H7 (cell line): ENCODE results near the gene FSCN2. TPM values are rescaled to one million over a fixed set of nuclear protein-coding genes. Genes with fewer than 3 reads are reported as not detected.

Experiments used
- DNase-seq: peaks from one replicate; pipeline ENCODE4 v3.0.0; 2012
- H3K27me3 ChIP-seq: 2 replicates; pipeline ENCODE4 v1.6.0; 2011; ENCODE audit warnings: mild to moderate bottlenecking, low read length; ENCODE audit not compliant: control insufficient read depth, insufficient read depth
- H3K36me3 ChIP-seq: replicated peaks from 2 replicates; pipeline ENCODE4 v1.5.1; 2011; ENCODE audit warnings: low read length; ENCODE audit not compliant: control insufficient read depth, insufficient read depth
- H3K4me3 ChIP-seq: 2 replicates; pipeline ENCODE4 v1.5.1; 2011; ENCODE audit warnings: low read depth, mild to moderate bottlenecking, control low read depth, low read length, moderate library complexity; ENCODE audit not compliant: insufficient read depth
- total RNA-seq: library from RNA; depleted of rRNA; stranded (reverse); fragments of >200 nt; shearing (Covaris generic); gene quantifications from 2 replicates; pipeline ENCODE4 v1.2.3, GENCODE V29; 2014

The FSCN2 gene
- total RNA-seq, 1 experiment from 2014 or later, result not detected

GRCh38 chr17:81572563-81573168 is 44.5 kb downstream of the FSCN2 start:
- DNase-seq, result no peak
- Histone ChIP-seq H3K27me3 (no peaks in the 10 kb centered on the region), H3K4me3 (no peak overlapping the region), H3K36me3 (peaks cover 46% of the 10 kb centered on the region)

- peaks cover 44% of the 10 kb centered on the region for H3K36me3 ChIP-seq
- peak; percentile 57 for DNase-seq
- H3K4me3 ChIP-seq, result no peak overlapping the region
- H3K27me3 ChIP-seq, result no peaks in the 10 kb centered on the region
These were observed 45.8 kb downstream of the FSCN2 start for GRCh38 chr17:81573794-81574642.

DNA sequence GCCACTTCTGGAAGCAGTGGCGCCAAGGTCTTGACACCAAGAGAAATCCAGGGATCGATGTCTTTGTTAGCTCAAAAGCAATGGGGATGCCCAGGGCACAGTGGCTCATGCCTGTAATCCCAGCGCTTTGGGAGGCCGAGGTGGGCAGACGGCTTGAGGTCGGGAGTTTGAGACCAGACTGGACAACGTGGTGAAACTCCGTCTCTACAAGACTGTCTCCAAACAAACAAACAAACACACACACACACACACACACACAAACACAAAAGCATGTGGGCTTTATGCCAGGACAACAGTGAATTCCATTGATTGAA is 46.4 kb downstream of the FSCN2 start:
- DNase-seq, result no peak
- H3K36me3 ChIP-seq, result peaks cover 39% of the 10 kb centered on the region
- H3K4me3 ChIP-seq, result no peak overlapping the region
- no peaks in the 10 kb centered on the region for H3K27me3 ChIP-seq

- DNase-seq, result no peak
- peaks cover 27% of the 10 kb centered on the region for H3K36me3 ChIP-seq
- H3K27me3 ChIP-seq, result no peaks in the 10 kb centered on the region
- no peak overlapping the region for H3K4me3 ChIP-seq
These were observed 47.7 kb downstream of the FSCN2 start for GRCh38 chr17:81575836-81576235.

GRCh38 chr17:81576621-81577277 is 48.6 kb downstream of the FSCN2 start:
- peak; percentile 56 for DNase-seq
- Histone ChIP-seq H3K27me3 (no peaks in the 10 kb centered on the region), H3K36me3 (peaks cover 20% of the 10 kb centered on the region), H3K4me3 (no peak overlapping the region)

- no peak overlapping the region for H3K4me3 ChIP-seq
- H3K27me3 ChIP-seq, result no peaks in the 10 kb centered on the region
- DNase-seq, result no peak
- H3K36me3 ChIP-seq, result peaks cover 23% of the 10 kb centered on the region
These were observed 49.3 kb downstream of the FSCN2 start for GRCh38 chr17:81577278-81578000.

GRCh38 chr17:81578038-81578441 is 49.9 kb downstream of the FSCN2 start:
- no peak for DNase-seq
- no peaks in the 10 kb centered on the region for H3K27me3 ChIP-seq
- H3K4me3 ChIP-seq, result no peak overlapping the region
- H3K36me3 ChIP-seq, result peaks cover 25% of the 10 kb centered on the region

GRCh38 chr17:81578561-81579225 is 50.5 kb downstream of the FSCN2 start:
- DNase-seq, result no peak
- no peak overlapping the region for H3K4me3 ChIP-seq
- peaks cover 23% of the 10 kb centered on the region for H3K36me3 ChIP-seq
- H3K27me3 ChIP-seq, result no peaks in the 10 kb centered on the region

DNA sequence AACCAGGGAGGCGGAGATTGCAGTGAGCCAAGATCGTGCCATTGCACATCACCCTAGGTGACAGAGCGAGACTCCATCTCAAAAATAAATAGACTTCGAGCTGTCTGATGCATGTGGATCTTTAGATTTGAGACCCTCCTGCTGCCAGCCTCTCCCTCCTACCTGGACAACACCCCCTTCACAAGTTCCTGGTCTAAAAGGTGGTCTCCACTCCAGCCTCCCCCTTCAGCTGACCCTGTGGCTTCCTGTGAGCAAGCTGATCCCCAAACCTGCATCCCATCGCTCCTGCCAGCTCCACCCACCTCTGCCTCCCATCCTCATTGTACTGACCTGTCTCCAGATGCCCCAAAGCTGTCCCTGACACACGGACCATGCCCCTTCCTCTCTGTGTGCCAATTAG is 51.1 kb downstream of the FSCN2 start:
- DNase-seq, result no peak
- Histone ChIP-seq H3K36me3 (peaks cover 24% of the 10 kb centered on the region), H3K4me3 (no peak overlapping the region)

GRCh38 chr17:81579821-81580321 is 51.7 kb downstream of the FSCN2 start:
- no peak overlapping the region for H3K4me3 ChIP-seq
- peak; percentile 39 for DNase-seq
- H3K27me3 ChIP-seq, result no peaks in the 10 kb centered on the region
- peaks cover 24% of the 10 kb centered on the region for H3K36me3 ChIP-seq

More for the DNA sequence above, 51.1 kb downstream of the FSCN2 start:
- H3K27me3 ChIP-seq, result no peaks in the 10 kb centered on the region

DNA sequence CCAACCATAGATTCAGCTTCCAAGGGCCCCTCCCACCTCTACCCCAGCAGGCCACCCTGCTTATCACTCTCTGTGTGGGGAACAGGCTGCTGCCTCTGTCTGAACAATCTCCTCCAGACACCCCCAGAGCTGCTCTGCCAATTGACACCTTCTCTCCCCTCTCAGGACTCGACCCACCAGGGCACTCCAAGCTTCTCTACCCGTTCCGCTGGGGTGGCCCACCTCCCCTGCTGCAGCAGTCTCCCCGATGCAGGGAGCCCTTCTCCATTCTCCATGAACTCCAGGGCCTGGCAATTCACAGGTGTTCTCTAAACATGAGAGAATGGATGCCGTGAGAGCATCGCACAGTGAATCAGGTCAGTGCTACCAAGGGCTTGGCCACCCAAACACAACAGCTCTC is 52.3 kb downstream of the FSCN2 start:
- peaks cover 22% of the 10 kb centered on the region for H3K36me3 ChIP-seq

DNA sequence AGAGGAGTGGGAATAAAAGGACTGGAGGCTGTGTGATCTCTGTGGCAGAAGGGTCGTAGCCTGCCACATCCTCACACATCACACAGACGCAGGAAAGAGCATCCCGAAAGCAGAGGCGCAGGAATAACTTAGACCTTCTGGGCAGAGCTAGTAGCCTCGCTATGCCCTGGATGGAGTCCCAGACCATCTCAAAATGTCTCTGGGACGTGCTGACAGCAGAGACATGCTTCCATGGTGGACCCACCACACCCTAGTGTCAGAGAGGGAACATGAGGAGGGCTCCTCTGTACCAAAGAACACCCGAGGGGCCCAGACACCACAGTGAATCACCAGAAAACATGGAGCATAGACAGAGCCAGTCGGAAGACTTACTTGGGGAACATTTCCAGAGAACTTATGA is 53.6 kb downstream of the FSCN2 start:
- DNase-seq, result no peak
- Histone ChIP-seq H3K27me3 (no peaks in the 10 kb centered on the region), H3K36me3 (peaks cover 30% of the 10 kb centered on the region), H3K4me3 (no peak overlapping the region)

More for the DNA sequence above, 52.3 kb downstream of the FSCN2 start:
- DNase-seq, result no peak
- no peak overlapping the region for H3K4me3 ChIP-seq
- H3K27me3 ChIP-seq, result no peaks in the 10 kb centered on the region

GRCh38 chr17:81582341-81582740 is 54.2 kb downstream of the FSCN2 start:
- peaks cover 27% of the 10 kb centered on the region for H3K36me3 ChIP-seq
- no peak overlapping the region for H3K4me3 ChIP-seq
- H3K27me3 ChIP-seq, result no peaks in the 10 kb centered on the region
- DNase-seq, result no peak

- Histone ChIP-seq H3K36me3 (peaks cover 25% of the 10 kb centered on the region), H3K27me3 (no peaks in the 10 kb centered on the region), H3K4me3 (no peak overlapping the region)
- DNase-seq, result no peak
These were observed 54.6 kb downstream of the FSCN2 start for GRCh38 chr17:81582749-81583148.
